Stimulated activated CD8-positive, alpha-beta memory T cell treated with anti-CD3 and anti-CD28 coated beads, Interleukin-4, amount 100 ng/mL, for 4 hours (primary cell): ENCODE results near the gene NCAPG2.

ENCODE experiments used
- DNase-seq, 2 donors: peaks; one replicate each; pipeline ENCODE4 v3.0.0-alpha.2; 2020; ENCODE audit warnings: low read depth in 2 of 2, low spot score in 1 of 2

The NCAPG2 gene

DNA sequence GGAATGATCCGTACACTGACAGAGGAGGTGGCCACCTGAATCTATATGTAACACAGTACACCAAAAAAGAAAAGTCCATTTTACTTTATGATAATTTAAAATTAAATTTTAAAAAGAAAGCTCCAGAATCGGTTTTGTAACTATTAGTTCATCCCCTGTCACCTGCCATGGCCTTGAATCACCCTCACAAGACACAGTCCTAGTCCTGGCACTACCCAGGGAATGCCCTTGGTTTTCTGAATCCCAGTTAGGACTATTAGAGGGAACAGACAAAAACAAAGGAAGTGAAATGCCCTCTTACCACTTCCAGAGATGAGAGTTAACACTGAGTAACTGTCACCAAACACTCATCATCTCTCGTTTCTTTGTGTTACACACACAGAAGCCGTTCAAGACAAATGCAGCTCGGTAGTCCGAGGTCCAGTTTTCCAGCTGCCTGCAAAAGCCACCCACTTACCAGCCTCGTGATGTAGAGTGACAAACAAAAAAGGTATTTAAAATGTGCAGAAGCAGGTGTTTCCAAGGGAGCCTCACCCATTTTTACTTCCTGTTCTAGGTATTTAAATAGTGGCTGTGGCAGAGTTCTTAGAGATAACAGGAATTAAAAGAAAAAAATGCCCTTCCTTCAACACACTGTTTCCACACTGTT is 123.0 kb downstream of the NCAPG2 start:
- DNase-seq = no peak
